ENCODE measurements around the gene AHCYL1. TPM values are rescaled to one million over a fixed set of nuclear protein-coding genes. Genes with fewer than 3 reads are reported as not detected.
A peak's percentile ranks its signal among the peaks of the same experiment; 100 is the strongest.
"Not testable (repeated sequence)": the region's sequence is repeated elsewhere in the genome, so short reads cannot be mapped to it uniquely, and the experiment has no call there.

The AHCYL1 gene
- total RNA-seq, 1 experiment from 2014 or later: 34.0 TPM

DNA sequence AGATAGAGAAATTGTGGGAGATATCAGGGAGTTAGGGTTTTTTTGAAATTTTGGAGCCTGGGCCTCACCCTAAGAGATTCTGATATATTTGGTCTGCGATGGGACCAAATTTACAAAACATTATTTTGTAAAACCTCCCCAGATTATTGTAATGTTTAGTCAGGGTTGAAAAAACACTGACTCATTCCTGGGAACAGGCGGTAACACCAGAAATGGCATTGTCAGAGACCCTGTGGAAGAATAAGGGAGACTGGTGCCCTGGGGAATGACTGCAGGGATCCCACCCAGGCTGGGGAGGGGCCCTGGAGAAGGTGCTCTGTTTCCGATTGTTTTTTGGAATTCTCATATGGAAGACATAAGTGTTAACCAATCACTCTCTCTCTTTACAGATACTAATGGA lies 36.7 kb downstream of the AHCYL1 start:
- Histone ChIP-seq H3K9me2 (replicated peaks; ENCODE audit: insufficient read depth, low read length) (no peaks in the 10 kb centered on the region), H3K4me1 (ENCODE audit: low read length) (peaks cover 7% of the 10 kb centered on the region; the same call in 1 of the 2 replicates), H3K36me3 (ENCODE audit: insufficient read depth, low read length) (peaks cover 28% of the 10 kb centered on the region; the same call in 1 of the 2 replicates), H3K79me2 (ENCODE audit: low read length) (no peaks in the 10 kb centered on the region), H3K4me3 (ENCODE audit: low read length) (no peak overlapping the region), H3K4me2 (ENCODE audit: low read depth, low read length, poor library complexity, severe bottlenecking) (no peak overlapping the region), H3K9ac (ENCODE audit: low read length) (no peak overlapping the region), H2AFZ (ENCODE audit: low read length) (no peak overlapping the region), H3K9me3 (ENCODE audit: low read length) (no peaks in the 10 kb centered on the region), H3K27me3 (ENCODE audit: low read length) (no peaks in the 10 kb centered on the region), H3K27ac (ENCODE audit: low read length) (no peak overlapping the region), H4K20me1 (ENCODE audit: insufficient read depth, low read depth, low read length) (no peaks in the 10 kb centered on the region)
- no peak for DNase-seq

DNA sequence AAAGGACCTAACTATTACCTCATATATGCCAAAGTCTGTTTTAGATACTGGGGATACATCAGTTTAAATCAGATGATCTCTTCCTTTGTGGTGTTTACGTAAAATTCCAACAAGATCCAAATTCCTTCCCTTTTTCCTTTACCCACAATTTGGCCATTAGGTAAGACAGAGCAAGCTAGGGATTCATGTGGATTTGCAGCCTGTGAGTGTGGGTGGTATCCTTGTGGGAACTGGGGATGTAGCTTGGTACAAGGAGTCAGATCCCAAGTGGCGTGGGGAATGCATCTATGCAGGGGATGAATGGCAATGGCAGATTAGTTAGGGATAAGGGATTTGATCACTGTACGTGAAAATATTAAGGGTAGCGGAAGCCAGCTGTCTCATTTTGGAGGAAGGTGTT lies 40.0 kb downstream of the AHCYL1 start:
- H2AFZ ChIP-seq (ENCODE audit: low read length): no peak overlapping the region
- no peak overlapping the region for H3K9ac ChIP-seq (ENCODE audit: low read length)
- no peak overlapping the region for H3K4me3 ChIP-seq (ENCODE audit: low read length)
- no peaks in the 10 kb centered on the region for H3K9me3 ChIP-seq (ENCODE audit: low read length)
- no peak overlapping the region for H3K27ac ChIP-seq (ENCODE audit: low read length)
- H4K20me1 ChIP-seq (ENCODE audit: insufficient read depth, low read depth, low read length): no peaks in the 10 kb centered on the region
- no peak for DNase-seq
- H3K4me2 ChIP-seq (ENCODE audit: low read depth, low read length, poor library complexity, severe bottlenecking): no peak overlapping the region
- no peaks in the 10 kb centered on the region for H3K79me2 ChIP-seq (ENCODE audit: low read length)
- peaks cover 12% of the 10 kb centered on the region; the same call in 1 of the 2 replicates for H3K36me3 ChIP-seq (ENCODE audit: insufficient read depth, low read length)
- H3K4me1 ChIP-seq (ENCODE audit: low read length): peaks cover 7% of the 10 kb centered on the region; the same call in 1 of the 2 replicates
- H3K9me2 ChIP-seq (replicated peaks; ENCODE audit: insufficient read depth, low read length): no peaks in the 10 kb centered on the region
- no peaks in the 10 kb centered on the region for H3K27me3 ChIP-seq (ENCODE audit: low read length)

DNA sequence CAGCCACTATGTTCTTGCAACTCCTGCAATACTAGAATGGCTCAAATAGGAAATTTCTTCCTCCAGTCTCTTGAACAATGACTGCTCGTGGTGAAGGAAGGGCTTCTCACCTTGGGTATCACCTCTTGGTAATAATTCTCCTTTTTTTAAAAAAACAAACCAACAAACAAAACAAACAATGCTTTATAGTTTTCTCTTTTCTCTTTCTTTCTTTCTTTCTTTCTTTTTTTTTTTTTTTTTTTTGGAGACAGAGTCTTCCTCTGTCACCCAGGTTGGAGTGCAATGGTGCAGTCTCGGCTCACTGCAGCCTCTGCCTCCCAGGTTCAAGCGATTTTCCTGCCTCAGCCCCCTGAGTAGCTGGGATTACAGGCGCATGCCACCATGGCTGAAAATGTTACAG lies 46.1 kb downstream of the AHCYL1 start:
- H3K4me2 ChIP-seq (ENCODE audit: low read depth, low read length, poor library complexity, severe bottlenecking); H4K20me1 ChIP-seq (ENCODE audit: insufficient read depth, low read depth, low read length); DNase-seq; H3K9me2 ChIP-seq (replicated peaks; ENCODE audit: insufficient read depth, low read length); H3K36me3 ChIP-seq (ENCODE audit: insufficient read depth, low read length); H3K9ac ChIP-seq (ENCODE audit: low read length); H3K9me3 ChIP-seq (ENCODE audit: low read length); H3K4me3 ChIP-seq (ENCODE audit: low read length); H3K27me3 ChIP-seq (ENCODE audit: low read length): not testable (repeated sequence)
- Histone ChIP-seq H3K27ac (ENCODE audit: low read length) (peak overlapping the region; percentile 19; the same call in 1 of the 2 replicates), H3K79me2 (ENCODE audit: low read length) (peaks cover 12% of the 10 kb centered on the region), H2AFZ (ENCODE audit: low read length) (peak overlapping the region; percentile 90), H3K4me1 (ENCODE audit: low read length) (peaks cover 23% of the 10 kb centered on the region)

GRCh38 chr1:110032327-110032726 lies 47.8 kb downstream of the AHCYL1 start:
- no peaks in the 10 kb centered on the region for H4K20me1 ChIP-seq (ENCODE audit: insufficient read depth, low read depth, low read length)
- peaks cover 29% of the 10 kb centered on the region for H3K4me1 ChIP-seq (ENCODE audit: low read length)
- no peaks in the 10 kb centered on the region for H3K27me3 ChIP-seq (ENCODE audit: low read length)
- no peak for DNase-seq
- H3K79me2 ChIP-seq (ENCODE audit: low read length): peaks cover 28% of the 10 kb centered on the region
- H3K4me3 ChIP-seq (ENCODE audit: low read length): no peak overlapping the region
- no peak overlapping the region for H3K27ac ChIP-seq (ENCODE audit: low read length)
- 0 out of 2 replicates have a peak, but pooled peaks cover 4% of the 10 kb centered on the region for H3K36me3 ChIP-seq (ENCODE audit: insufficient read depth, low read length)
- H3K9ac ChIP-seq (ENCODE audit: low read length): no peak overlapping the region
- no peaks in the 10 kb centered on the region for H3K9me2 ChIP-seq (replicated peaks; ENCODE audit: insufficient read depth, low read length)
- no peak overlapping the region for H3K4me2 ChIP-seq (ENCODE audit: low read depth, low read length, poor library complexity, severe bottlenecking)
- H3K9me3 ChIP-seq (ENCODE audit: low read length): no peaks in the 10 kb centered on the region
- peak overlapping the region; percentile 30; the same call in 1 of the 2 replicates for H2AFZ ChIP-seq (ENCODE audit: low read length)

DNA sequence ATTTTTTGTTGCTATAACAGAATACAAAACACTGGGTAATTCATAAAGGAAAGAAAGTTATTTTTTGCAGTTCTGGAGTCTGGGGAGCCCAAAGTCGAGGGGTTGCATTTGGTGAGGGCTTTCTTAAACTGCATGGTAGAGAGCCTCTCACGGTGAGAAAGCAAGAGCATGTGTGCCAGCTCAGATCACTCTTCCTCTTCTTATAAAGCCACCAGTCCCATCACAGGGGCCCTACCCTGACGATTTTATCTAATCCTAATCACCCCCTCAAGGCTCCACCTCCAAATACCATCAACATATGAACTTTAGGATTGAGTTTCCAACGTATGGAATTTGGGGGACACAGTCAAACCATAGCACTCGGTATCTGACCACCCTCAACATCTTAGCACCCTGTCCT lies 48.9 kb downstream of the AHCYL1 start:
- H3K9me3 ChIP-seq (ENCODE audit: low read length): no peaks in the 10 kb centered on the region
- H3K27me3 ChIP-seq (ENCODE audit: low read length): no peaks in the 10 kb centered on the region
- DNase-seq: no peak
- H3K9ac ChIP-seq (ENCODE audit: low read length): no peak overlapping the region; the same call in 1 of the 2 replicates
- peaks cover 32% of the 10 kb centered on the region for H3K79me2 ChIP-seq (ENCODE audit: low read length)
- peak overlapping the region; percentile 96; the same call in 1 of the 2 replicates for H3K4me3 ChIP-seq (ENCODE audit: low read length)
- peak overlapping the region; percentile 84 for H3K4me2 ChIP-seq (ENCODE audit: low read depth, low read length, poor library complexity, severe bottlenecking)
- H3K9me2 ChIP-seq (replicated peaks; ENCODE audit: insufficient read depth, low read length): no peaks in the 10 kb centered on the region
- no peaks in the 10 kb centered on the region for H4K20me1 ChIP-seq (ENCODE audit: insufficient read depth, low read depth, low read length)
- H3K4me1 ChIP-seq (ENCODE audit: low read length): peaks cover 29% of the 10 kb centered on the region
- H2AFZ ChIP-seq (ENCODE audit: low read length): peak overlapping the region; percentile 30
- H3K36me3 ChIP-seq (ENCODE audit: insufficient read depth, low read length): peaks cover 9% of the 10 kb centered on the region; the same call in 1 of the 2 replicates
- peak overlapping the region; percentile 60; the same call in 1 of the 2 replicates for H3K27ac ChIP-seq (ENCODE audit: low read length)

GRCh38 chr1:110034040-110034450 lies 49.5 kb downstream of the AHCYL1 start:
- Histone ChIP-seq H4K20me1 (ENCODE audit: insufficient read depth, low read depth, low read length) (no peaks in the 10 kb centered on the region), H3K4me1 (ENCODE audit: low read length) (peaks cover 29% of the 10 kb centered on the region), H3K4me3 (ENCODE audit: low read length) (peak overlapping the region; percentile 96)

GRCh38 chr1:110034451-110035235 lies 50.1 kb downstream of the AHCYL1 start, which contains the start of gene STRIP1:
Gene STRIP1 (plus strand): TSS chr1:110034624. CDS start chr1:110034638, 14 bp downstream.
- peak within 1 kb of the TSS; percentile 84 for H3K4me2 ChIP-seq (ENCODE audit: low read depth, low read length, poor library complexity, severe bottlenecking)
- H2AFZ ChIP-seq (ENCODE audit: low read length): peak within 1 kb of the TSS; percentile 86
- peak within 1 kb of the TSS; percentile 99 for H3K9ac ChIP-seq (ENCODE audit: low read length)
- H3K4me1 ChIP-seq (ENCODE audit: low read length): peaks cover 29% of the 10 kb centered on the region
- H3K27me3 ChIP-seq (ENCODE audit: low read length): no peaks in the 10 kb centered on the region
- H3K79me2 ChIP-seq (ENCODE audit: low read length): peaks cover 32% of the 10 kb centered on the region
- no peaks in the 10 kb centered on the region for H4K20me1 ChIP-seq (ENCODE audit: insufficient read depth, low read depth, low read length)
- H3K9me3 ChIP-seq (ENCODE audit: low read length): no peaks in the 10 kb centered on the region
- peaks cover 14% of the 10 kb centered on the region; the same call in 1 of the 2 replicates for H3K36me3 ChIP-seq (ENCODE audit: insufficient read depth, low read length)
- peak within 1 kb of the TSS; percentile 76 for H3K27ac ChIP-seq (ENCODE audit: low read length)
- peak within 1 kb of the TSS; percentile 96 for H3K4me3 ChIP-seq (ENCODE audit: low read length)
- H3K9me2 ChIP-seq (replicated peaks; ENCODE audit: insufficient read depth, low read length): no peaks in the 10 kb centered on the region
- DNase-seq: peak; percentile 97

More at GRCh38 chr1:110034040-110034450, 49.5 kb downstream of the AHCYL1 start:
- peaks cover 32% of the 10 kb centered on the region for H3K79me2 ChIP-seq (ENCODE audit: low read length)
- DNase-seq: no peak
- no peaks in the 10 kb centered on the region for H3K9me3 ChIP-seq (ENCODE audit: low read length)
- H3K9me2 ChIP-seq (replicated peaks; ENCODE audit: insufficient read depth, low read length): no peaks in the 10 kb centered on the region
- peaks cover 14% of the 10 kb centered on the region; the same call in 1 of the 2 replicates for H3K36me3 ChIP-seq (ENCODE audit: insufficient read depth, low read length)
- peak overlapping the region; percentile 99 for H3K9ac ChIP-seq (ENCODE audit: low read length)
- peak overlapping the region; percentile 60 for H3K27ac ChIP-seq (ENCODE audit: low read length)
- H2AFZ ChIP-seq (ENCODE audit: low read length): peak overlapping the region; percentile 86
- peak overlapping the region; percentile 84 for H3K4me2 ChIP-seq (ENCODE audit: low read depth, low read length, poor library complexity, severe bottlenecking)
- H3K27me3 ChIP-seq (ENCODE audit: low read length): no peaks in the 10 kb centered on the region

GRCh38 chr1:110035236-110035752 lies 50.7 kb downstream of the AHCYL1 start:
- Histone ChIP-seq H3K27me3 (ENCODE audit: low read length) (no peaks in the 10 kb centered on the region), H3K9ac (ENCODE audit: low read length) (peak overlapping the region; percentile 99), H4K20me1 (ENCODE audit: insufficient read depth, low read depth, low read length) (no peaks in the 10 kb centered on the region), H3K79me2 (ENCODE audit: low read length) (peaks cover 32% of the 10 kb centered on the region), H3K27ac (ENCODE audit: low read length) (peak overlapping the region; percentile 76), H3K4me3 (ENCODE audit: low read length) (peak overlapping the region; percentile 96), H3K4me2 (ENCODE audit: low read depth, low read length, poor library complexity, severe bottlenecking) (peak overlapping the region; percentile 84), H3K9me2 (replicated peaks; ENCODE audit: insufficient read depth, low read length) (no peaks in the 10 kb centered on the region), H2AFZ (ENCODE audit: low read length) (peak overlapping the region; percentile 77; the same call in 1 of the 2 replicates), H3K4me1 (ENCODE audit: low read length) (peaks cover 29% of the 10 kb centered on the region), H3K36me3 (ENCODE audit: insufficient read depth, low read length) (peaks cover 14% of the 10 kb centered on the region; the same call in 1 of the 2 replicates), H3K9me3 (ENCODE audit: low read length) (no peaks in the 10 kb centered on the region)
- peak; percentile 47 for DNase-seq

All from Karpas-422 (cell line).